MM.1S (cell line): ENCODE measurements around the gene SORL1.

ENCODE experiments used
- DNase-seq: peaks from one replicate; pipeline ENCODE4 v3.0.0-alpha.2; 2015
- H2AFZ ChIP-seq: fragments of 300-600 bp; sonication (generic); 2 replicates; pipeline ENCODE4 v1.6.0; 2016; ENCODE audit warnings: antibody characterized with exemption, low read length
- H3F3A ChIP-seq: fragments of 300-600 bp; sonication (generic); 2 replicates; pipeline ENCODE4 v1.6.1; 2016; ENCODE audit warnings: mild to moderate bottlenecking, antibody characterized with exemption, low read length, moderate library complexity, mixed read lengths; ENCODE audit not compliant: insufficient read depth
- H3K27ac ChIP-seq: fragments of 300-600 bp; sonication (generic); 2 replicates; pipeline ENCODE4 v1.5.1; 2016; ENCODE audit warnings: mild to moderate bottlenecking, low read length
- H3K27me3 ChIP-seq: fragments of 300-600 bp; sonication (generic); replicated peaks from 2 replicates; pipeline ENCODE4 v1.6.0; 2016; ENCODE audit warnings: low read length; ENCODE audit not compliant: insufficient read depth
- H3K36me3 ChIP-seq: fragments of 300-600 bp; sonication (generic); replicated peaks from 2 replicates; pipeline ENCODE4 v1.6.1; 2016; ENCODE audit warnings: mild to moderate bottlenecking, low read length, mixed read lengths; ENCODE audit not compliant: insufficient read depth
- H3K4me1 ChIP-seq: fragments of 300-600 bp; sonication (generic); 2 replicates; pipeline ENCODE4 v1.6.1; 2016; ENCODE audit warnings: low read length, mixed read lengths
- H3K4me2 ChIP-seq: fragments of 300-600 bp; sonication (generic); 2 replicates; pipeline ENCODE4 v1.6.0; 2016; ENCODE audit warnings: low read depth, low read length
- H3K4me3 ChIP-seq: fragments of 300-600 bp; sonication (generic); 2 replicates; pipeline ENCODE4 v1.5.1; 2016; ENCODE audit warnings: low read length, mixed read lengths
- H3K79me2 ChIP-seq: fragments of 300-600 bp; sonication (generic); 2 replicates; pipeline ENCODE4 v1.6.1; 2016; ENCODE audit warnings: mixed run types, low read length, mixed read lengths
- H3K9ac ChIP-seq: fragments of 300-600 bp; sonication (generic); 2 replicates; pipeline ENCODE4 v1.6.1; 2016; ENCODE audit warnings: low read length, mixed read lengths
- H3K9me2 ChIP-seq: fragments of 300-600 bp; sonication (generic); replicated peaks from 2 replicates; pipeline ENCODE4 v1.6.1; 2016; ENCODE audit warnings: mild to moderate bottlenecking, low read length, mixed read lengths; ENCODE audit not compliant: insufficient read depth
- H3K9me3 ChIP-seq: fragments of 300-600 bp; sonication (generic); replicated peaks from 2 replicates; pipeline ENCODE4 v1.6.1; 2016; ENCODE audit warnings: mild to moderate bottlenecking, low read length, mixed read lengths; ENCODE audit not compliant: insufficient read depth
- H4K20me1 ChIP-seq: fragments of 300-600 bp; sonication (generic); 2 replicates; pipeline ENCODE4 v1.6.1; 2016; ENCODE audit warnings: mild to moderate bottlenecking, low read length, moderate library complexity, mixed read lengths; ENCODE audit not compliant: insufficient read depth
- EZH2 ChIP-seq: fragments of 300-600 bp; sonication (generic); optimal IDR thresholded peaks from 2 replicates; pipeline ENCODE3; 2017; ENCODE audit warnings: low read depth, mild to moderate bottlenecking, antibody characterized with exemption, low read length, mixed read lengths
- EZH2phosphoT487 ChIP-seq: fragments of 300-600 bp; sonication (generic); IDR thresholded peaks from 2 replicates; pipeline ENCODE4 v1.6.1; 2018; ENCODE audit warnings: antibody characterized with exemption, low read length
- TF ChIP-seq, protein P1 (sequence below): fragments of 300-600 bp; sonication (generic); IDR thresholded peaks from 2 replicates; pipeline ENCODE4 v1.5.1; 2016; ENCODE audit warnings: antibody characterized with exemption, low read length, mixed read lengths

SORL1 gene

DNA sequence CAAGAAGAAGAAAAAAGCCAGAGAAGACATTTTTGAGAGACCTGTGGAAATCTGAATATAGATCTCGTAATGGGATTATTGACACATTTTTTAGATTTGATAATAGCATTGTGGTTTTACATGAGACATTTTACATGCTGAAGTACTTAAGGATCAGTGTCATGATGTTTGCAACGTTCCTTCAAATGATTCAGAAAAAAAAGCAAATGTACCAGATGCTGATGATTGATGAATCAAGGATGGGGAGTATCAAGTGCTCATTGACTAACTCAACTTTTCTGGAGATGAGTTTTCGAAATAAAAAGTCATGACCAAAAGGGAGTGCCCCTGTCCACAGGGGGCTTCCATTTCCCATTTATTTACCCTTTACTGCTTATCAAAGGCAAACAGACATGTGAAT lies 207.7 kb downstream of the SORL1 start:
- no peaks in the 10 kb centered on the region for H3K9me2 ChIP-seq
- no peak overlapping the region for H2AFZ ChIP-seq
- H3K79me2 ChIP-seq = no peaks in the 10 kb centered on the region
- peaks cover 5% of the 10 kb centered on the region; the same call in 1 of the 2 replicates for H3K4me1 ChIP-seq
- DNase-seq = no peak
- no peaks in the 10 kb centered on the region for H3K36me3 ChIP-seq
- no peak overlapping the region for H3K9ac ChIP-seq
- H3K4me3 ChIP-seq = no peak overlapping the region
- TF ChIP-seq EZH2 (no peak), EZH2phosphoT487 (no peak)
- TF ChIP-seq, protein P1, sequence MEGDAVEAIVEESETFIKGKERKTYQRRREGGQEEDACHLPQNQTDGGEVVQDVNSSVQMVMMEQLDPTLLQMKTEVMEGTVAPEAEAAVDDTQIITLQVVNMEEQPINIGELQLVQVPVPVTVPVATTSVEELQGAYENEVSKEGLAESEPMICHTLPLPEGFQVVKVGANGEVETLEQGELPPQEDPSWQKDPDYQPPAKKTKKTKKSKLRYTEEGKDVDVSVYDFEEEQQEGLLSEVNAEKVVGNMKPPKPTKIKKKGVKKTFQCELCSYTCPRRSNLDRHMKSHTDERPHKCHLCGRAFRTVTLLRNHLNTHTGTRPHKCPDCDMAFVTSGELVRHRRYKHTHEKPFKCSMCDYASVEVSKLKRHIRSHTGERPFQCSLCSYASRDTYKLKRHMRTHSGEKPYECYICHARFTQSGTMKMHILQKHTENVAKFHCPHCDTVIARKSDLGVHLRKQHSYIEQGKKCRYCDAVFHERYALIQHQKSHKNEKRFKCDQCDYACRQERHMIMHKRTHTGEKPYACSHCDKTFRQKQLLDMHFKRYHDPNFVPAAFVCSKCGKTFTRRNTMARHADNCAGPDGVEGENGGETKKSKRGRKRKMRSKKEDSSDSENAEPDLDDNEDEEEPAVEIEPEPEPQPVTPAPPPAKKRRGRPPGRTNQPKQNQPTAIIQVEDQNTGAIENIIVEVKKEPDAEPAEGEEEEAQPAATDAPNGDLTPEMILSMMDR = no peak
- H4K20me1 ChIP-seq = no peaks in the 10 kb centered on the region
- H3K27ac ChIP-seq = no peak overlapping the region
- no peaks in the 10 kb centered on the region for H3F3A ChIP-seq
- no peak overlapping the region for H3K4me2 ChIP-seq
- H3K27me3 ChIP-seq = no peaks in the 10 kb centered on the region
- no peaks in the 10 kb centered on the region for H3K9me3 ChIP-seq

DNA sequence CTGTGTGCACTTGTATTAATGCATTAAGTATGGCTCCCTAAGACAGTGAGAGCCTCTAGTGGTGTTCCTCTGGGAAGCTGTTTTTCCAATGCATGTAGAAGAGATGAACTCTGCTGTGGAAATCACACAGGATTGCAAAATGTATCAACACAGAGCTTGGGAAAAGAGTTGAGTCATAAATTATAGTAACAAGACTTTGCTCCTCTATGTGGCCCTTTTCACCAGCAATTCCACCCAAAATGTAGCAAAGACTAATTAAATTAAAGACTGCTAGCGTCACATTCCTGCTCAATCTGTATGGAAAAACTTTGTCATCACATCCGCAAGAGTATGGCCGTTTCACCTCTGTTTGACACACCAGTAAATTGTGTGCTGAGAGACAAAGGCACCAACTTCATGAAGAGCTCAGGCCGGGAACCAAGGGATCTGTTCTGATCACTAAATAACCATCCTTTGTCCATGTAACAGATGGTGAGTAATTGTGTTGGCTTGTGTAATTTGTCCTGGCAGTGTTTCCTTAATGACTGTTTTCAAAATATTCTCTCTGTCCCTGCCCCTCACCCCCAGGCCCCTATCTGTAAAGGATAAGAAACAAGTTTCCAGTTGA lies 209.9 kb downstream of the SORL1 start:
- H3K9me3 ChIP-seq = no peaks in the 10 kb centered on the region
- H4K20me1 ChIP-seq = no peaks in the 10 kb centered on the region
- H3F3A ChIP-seq = no peaks in the 10 kb centered on the region
- H3K27ac ChIP-seq = no peak overlapping the region
- no peak overlapping the region for H3K4me2 ChIP-seq
- H3K4me3 ChIP-seq = no peak overlapping the region
- H2AFZ ChIP-seq = no peak overlapping the region
- TF ChIP-seq EZH2 = no peak
- no peak for TF ChIP-seq EZH2phosphoT487
- TF ChIP-seq, protein P1 = no peak
- H3K9ac ChIP-seq = no peak overlapping the region
- no peaks in the 10 kb centered on the region for H3K4me1 ChIP-seq
- no peaks in the 10 kb centered on the region for H3K36me3 ChIP-seq
- no peaks in the 10 kb centered on the region for H3K27me3 ChIP-seq
- H3K79me2 ChIP-seq = no peaks in the 10 kb centered on the region
- no peak for DNase-seq
- no peaks in the 10 kb centered on the region for H3K9me2 ChIP-seq

DNA sequence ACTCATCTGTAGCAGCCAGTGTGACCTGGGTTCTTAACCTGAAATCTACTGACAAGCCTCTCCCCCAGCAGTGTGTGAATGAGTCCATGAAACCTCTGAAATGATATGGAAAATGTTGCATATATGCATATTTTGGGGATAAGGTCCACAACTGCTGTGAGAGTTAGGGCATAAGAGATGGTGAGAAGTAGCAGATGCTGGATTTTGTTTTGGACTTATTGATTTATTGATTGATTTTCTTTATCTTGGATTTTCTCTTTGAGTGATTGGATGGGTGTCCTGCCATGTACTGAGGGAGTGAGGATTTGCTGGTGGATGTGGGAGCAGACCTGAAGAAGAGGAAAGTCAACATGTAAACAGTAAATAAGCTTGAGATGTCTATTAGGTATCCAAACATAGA lies 212.0 kb downstream of the SORL1 start:
- no peak overlapping the region for H3K27ac ChIP-seq
- H3K9me2 ChIP-seq = no peaks in the 10 kb centered on the region
- H3K9me3 ChIP-seq = no peaks in the 10 kb centered on the region
- no peak overlapping the region for H2AFZ ChIP-seq
- H3K4me1 ChIP-seq = no peaks in the 10 kb centered on the region
- H3K79me2 ChIP-seq = no peaks in the 10 kb centered on the region
- TF ChIP-seq EZH2phosphoT487 (no peak), EZH2 (no peak)
- TF ChIP-seq, protein P1 = no peak
- H4K20me1 ChIP-seq = no peaks in the 10 kb centered on the region
- no peak overlapping the region for H3K4me3 ChIP-seq
- no peak overlapping the region for H3K4me2 ChIP-seq
- no peaks in the 10 kb centered on the region for H3K36me3 ChIP-seq
- no peak overlapping the region for H3K9ac ChIP-seq
- H3F3A ChIP-seq = no peaks in the 10 kb centered on the region
- no peak for DNase-seq
- H3K27me3 ChIP-seq = no peaks in the 10 kb centered on the region
